ENCODE measurements around the gene TSNAX.

The TSNAX gene

GRCh38 chr1:231507476-231508355, 20.8 kb upstream of the TSNAX start:
- no peak overlapping the region for H3K4me3 ChIP-seq (replicated peaks; ENCODE audit: low read depth, low read length)
- no peak for DNase-seq (ENCODE audit: extremely low read depth, low read depth)
- TF ChIP-seq CTCF (IDR thresholded peaks at IDR 0.05; ENCODE audit: low read depth, low read length, missing control alignments) = no peak

GRCh38 chr1:231508497-231508896, 20.0 kb upstream of the TSNAX start:
- H3K4me3 ChIP-seq (replicated peaks; ENCODE audit: low read depth, low read length) = no peak overlapping the region
- DNase-seq (ENCODE audit: extremely low read depth, low read depth) = no peak
- TF ChIP-seq CTCF (IDR thresholded peaks at IDR 0.05; ENCODE audit: low read depth, low read length, missing control alignments) = no peak

GRCh38 chr1:231508941-231509340, 19.5 kb upstream of the TSNAX start:
- no peak for TF ChIP-seq CTCF (IDR thresholded peaks at IDR 0.05; ENCODE audit: low read depth, low read length, missing control alignments)
- H3K4me3 ChIP-seq (replicated peaks; ENCODE audit: low read depth, low read length) = no peak overlapping the region
- no peak for DNase-seq (ENCODE audit: extremely low read depth, low read depth)

GRCh38 chr1:231512147-231512698, 16.2 kb upstream of the TSNAX start:
- H3K4me3 ChIP-seq (replicated peaks; ENCODE audit: low read depth, low read length) = no peak overlapping the region
- no peak for DNase-seq (ENCODE audit: extremely low read depth, low read depth)
- TF ChIP-seq CTCF (IDR thresholded peaks at IDR 0.05; ENCODE audit: low read depth, low read length, missing control alignments) = no peak

- no peak for DNase-seq (ENCODE audit: extremely low read depth, low read depth)
- TF ChIP-seq CTCF (IDR thresholded peaks at IDR 0.05; ENCODE audit: low read depth, low read length, missing control alignments) = no peak
- no peak overlapping the region for H3K4me3 ChIP-seq (replicated peaks; ENCODE audit: low read depth, low read length)
Measured at GRCh38 chr1:231515748-231516147, 12.7 kb upstream of the TSNAX start.

GRCh38 chr1:231517076-231517475, 11.4 kb upstream of the TSNAX start:
- no peak overlapping the region for H3K4me3 ChIP-seq (replicated peaks; ENCODE audit: low read depth, low read length)
- no peak for DNase-seq (ENCODE audit: extremely low read depth, low read depth)
- TF ChIP-seq CTCF (IDR thresholded peaks at IDR 0.05; ENCODE audit: low read depth, low read length, missing control alignments) = no peak

Data from HFF-Myc (cell line).